ENCODE measurements around the gene AZIN2.
"Not testable (repeated sequence)": the region's sequence is repeated elsewhere in the genome, so short reads cannot be mapped to it uniquely, and the experiment has no call there.

Gene AZIN2

GRCh38 chr1:33094971-33095604 is 14.1 kb downstream of the AZIN2 start:
- no peak for DNase-seq (ENCODE audit: low read depth in 2 of 2)

GRCh38 chr1:33096363-33097005 is 15.5 kb downstream of the AZIN2 start:
- DNase-seq (ENCODE audit: low read depth in 2 of 2) = no peak

DNA sequence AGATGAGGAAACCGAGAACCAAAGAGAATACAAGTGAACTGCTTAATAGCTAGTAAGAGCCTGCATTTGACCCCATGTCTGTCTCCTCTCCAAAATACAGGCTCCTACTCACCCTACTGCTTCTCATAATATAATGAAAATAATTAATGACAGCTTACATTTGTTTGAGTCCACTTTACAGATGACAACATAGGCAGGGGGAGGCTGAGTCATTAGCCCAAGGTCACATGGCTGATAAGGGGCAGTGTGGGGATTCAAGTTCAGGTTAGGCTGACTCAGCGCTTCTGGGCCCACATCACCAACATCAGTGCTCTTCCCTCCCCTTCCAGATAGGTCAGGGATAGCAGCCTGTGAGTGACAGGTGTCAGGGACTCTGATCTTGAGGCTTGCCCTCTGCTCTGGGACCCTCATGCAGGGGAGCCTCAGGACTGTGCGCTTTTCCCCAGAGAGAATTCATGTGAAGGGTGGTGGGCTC is 16.2 kb downstream of the AZIN2 start:
- no peak for DNase-seq (ENCODE audit: low read depth in 2 of 2)

DNA sequence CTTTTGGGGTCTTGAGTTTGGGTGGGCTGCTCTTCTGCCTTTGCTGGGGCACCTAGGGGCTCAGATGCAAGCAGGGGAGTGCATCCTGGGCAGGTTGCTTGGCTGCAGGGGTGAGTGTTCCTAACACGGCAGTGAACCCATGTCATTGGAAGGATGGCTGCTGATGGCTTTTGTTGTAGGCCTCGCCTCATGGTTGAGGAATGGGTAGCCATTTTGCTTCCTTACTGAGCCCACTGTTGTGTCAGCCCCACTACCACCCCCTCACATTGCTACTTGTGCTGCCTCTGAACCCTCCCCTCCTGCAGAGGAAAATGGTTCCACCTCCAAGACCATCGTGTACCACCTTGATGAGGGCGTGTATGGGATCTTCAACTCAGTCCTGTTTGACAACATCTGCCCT is 16.8 kb downstream of the AZIN2 start:
- no peak for DNase-seq (ENCODE audit: low read depth in 2 of 2)

DNA sequence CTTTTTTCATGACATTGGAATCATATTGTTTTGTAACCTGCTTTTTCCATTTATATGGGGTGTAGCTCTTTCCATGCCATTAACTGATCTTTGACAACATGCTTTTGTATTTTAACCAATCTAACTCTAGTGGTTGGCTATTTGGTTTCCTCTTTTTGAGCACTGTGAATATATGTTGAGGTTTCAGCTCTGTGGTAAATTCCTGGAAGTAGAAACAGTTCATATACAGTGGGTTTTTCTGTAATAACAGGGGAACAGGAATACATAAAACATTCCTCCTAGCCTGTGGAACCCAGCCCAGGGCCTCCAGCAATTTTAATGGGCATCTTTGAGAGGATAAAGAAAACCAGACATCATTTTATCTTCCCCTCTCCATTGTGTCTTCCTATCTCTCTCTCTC is 17.4 kb downstream of the AZIN2 start:
- no peak for DNase-seq (ENCODE audit: low read depth in 2 of 2)

- DNase-seq (ENCODE audit: low read depth in 2 of 2) = peak; percentile 29 to 41
Observed at GRCh38 chr1:33099290-33100118, 18.6 kb downstream of the AZIN2 start.

- DNase-seq (ENCODE audit: low read depth in 2 of 2) = not testable (repeated sequence)
Observed at GRCh38 chr1:33100119-33100415, 19.1 kb downstream of the AZIN2 start.

DNA sequence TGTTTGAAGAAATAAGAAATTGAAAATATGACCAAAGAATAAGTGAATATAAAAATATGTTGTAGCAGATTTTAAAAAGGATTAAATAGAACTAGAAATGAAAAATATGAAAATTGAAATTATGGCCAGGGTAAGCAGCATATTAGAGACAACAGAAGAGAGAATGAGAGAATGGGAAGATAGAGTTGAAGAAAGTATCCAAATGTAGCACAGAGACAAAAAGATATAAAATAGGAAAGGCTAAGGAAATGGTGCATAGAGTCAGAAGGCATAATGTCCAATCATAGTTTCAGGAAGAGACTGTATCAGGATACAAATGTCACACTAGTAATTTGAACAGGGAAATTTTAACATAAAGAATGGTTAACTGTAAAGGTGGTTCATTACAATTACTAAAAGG is 29.5 kb downstream of the AZIN2 start:
- DNase-seq (ENCODE audit: low read depth in 2 of 2) = no peak

DNA sequence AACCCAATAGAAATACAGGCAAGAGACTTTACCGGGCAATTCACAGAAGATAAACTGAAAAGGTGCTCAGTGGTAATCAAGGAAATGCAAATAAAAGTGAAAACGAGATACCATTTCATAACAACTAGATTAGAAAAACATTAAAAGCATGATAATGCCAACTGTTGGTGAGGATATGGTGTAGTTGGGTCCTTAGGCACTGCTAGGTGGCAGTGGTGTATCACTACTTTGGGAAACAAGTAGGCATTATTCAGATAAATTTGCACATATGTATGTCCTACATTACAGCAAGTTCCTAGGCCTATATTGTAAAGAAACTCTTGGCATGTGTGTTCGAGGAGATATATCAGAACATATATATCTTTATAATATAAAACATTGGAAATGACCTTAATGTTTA is 31.0 kb downstream of the AZIN2 start:
- DNase-seq (ENCODE audit: low read depth in 2 of 2) = no peak

GRCh38 chr1:33117440-33118085 is 36.6 kb downstream of the AZIN2 start:
- DNase-seq (ENCODE audit: low read depth in 2 of 2) = no peak

GRCh38 chr1:33118274-33118673 is 37.3 kb downstream of the AZIN2 start:
- DNase-seq (ENCODE audit: low read depth in 2 of 2) = no peak

GRCh38 chr1:33119050-33119449 is 38.1 kb downstream of the AZIN2 start:
- DNase-seq (ENCODE audit: low read depth in 2 of 2) = no peak

DNA sequence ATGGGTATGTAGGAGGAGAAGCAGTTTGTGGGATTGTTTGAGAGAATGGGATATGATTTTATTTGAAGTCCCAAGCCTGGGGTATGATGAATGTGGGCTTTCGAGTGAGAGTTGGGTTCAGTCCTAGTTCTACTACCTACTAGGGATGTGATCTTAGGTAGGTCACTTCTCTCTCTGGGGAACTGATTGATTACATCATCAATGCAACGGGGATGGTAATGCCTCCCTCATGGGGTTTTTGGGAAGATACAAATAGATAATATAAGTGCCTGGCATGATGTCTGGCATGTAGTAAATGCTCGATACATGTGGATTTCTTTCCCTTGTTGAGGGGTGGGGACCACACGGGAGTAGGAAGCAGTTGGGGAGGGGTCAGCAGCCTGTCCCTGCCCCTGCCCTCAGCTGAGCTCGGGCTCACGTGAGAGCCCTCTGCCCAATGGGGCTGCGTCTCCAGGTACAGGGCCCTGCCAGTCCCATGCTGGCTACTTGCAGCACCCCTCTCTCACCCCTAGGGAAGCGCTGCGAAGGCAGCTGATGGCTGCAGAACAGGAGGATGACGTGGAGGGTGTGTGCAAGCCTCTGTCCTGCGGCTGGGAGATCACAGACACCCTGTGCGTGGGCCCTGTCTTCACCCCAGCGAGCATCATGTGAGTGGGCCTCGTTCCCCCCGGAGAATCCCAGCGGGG is 38.7 kb downstream of the AZIN2 start:
- no peak for DNase-seq (ENCODE audit: low read depth in 2 of 2)

- no peak for DNase-seq (ENCODE audit: low read depth in 2 of 2)
Observed at GRCh38 chr1:33120436-33121231, 39.7 kb downstream of the AZIN2 start.

GRCh38 chr1:33121728-33122127 is 40.8 kb downstream of the AZIN2 start:
- DNase-seq (ENCODE audit: low read depth in 2 of 2) = no peak

- no peak for DNase-seq (ENCODE audit: low read depth in 2 of 2)
Observed at GRCh38 chr1:33122483-33123178, 41.7 kb downstream of the AZIN2 start.

DNA sequence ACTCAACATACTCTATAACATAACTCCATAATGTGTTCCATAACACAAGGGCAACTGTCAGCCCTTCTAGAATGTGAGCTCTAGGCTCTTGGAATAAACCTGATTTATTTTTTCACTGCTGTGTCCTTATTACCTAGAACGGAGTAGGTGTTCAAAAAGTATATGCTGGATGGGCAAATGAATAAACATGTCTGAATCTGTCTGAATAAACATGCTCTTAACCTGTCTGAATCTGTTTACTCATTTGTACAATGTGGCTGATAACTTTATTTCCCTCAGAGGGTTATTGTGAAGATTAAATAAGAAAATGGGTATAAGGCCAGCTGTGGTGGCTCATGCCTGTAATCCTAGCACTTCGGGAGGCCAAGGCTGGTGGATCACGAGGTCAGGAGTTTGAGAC is 42.3 kb downstream of the AZIN2 start:
- no peak for DNase-seq (ENCODE audit: low read depth in 2 of 2)

DNA sequence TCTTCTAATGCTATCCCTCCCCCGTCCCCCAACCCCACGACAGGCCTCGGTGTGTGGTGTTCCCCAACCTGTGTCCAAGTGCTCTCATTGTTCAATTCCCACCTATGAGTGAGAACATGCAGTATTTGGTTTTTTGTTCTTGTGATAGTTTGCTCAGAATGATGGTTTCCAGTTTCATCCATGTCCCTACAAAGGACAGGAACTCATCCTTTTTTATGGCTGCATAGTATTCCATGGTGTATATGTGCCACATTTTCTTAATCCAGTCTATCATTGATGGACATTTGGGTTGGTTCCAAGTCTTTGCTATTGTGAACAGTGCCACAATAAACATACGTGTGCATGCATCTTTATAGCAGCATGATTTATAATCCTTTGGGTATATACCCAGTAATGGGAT is 43.7 kb downstream of the AZIN2 start:
- not testable (repeated sequence) for DNase-seq (ENCODE audit: low read depth in 2 of 2)

DNA sequence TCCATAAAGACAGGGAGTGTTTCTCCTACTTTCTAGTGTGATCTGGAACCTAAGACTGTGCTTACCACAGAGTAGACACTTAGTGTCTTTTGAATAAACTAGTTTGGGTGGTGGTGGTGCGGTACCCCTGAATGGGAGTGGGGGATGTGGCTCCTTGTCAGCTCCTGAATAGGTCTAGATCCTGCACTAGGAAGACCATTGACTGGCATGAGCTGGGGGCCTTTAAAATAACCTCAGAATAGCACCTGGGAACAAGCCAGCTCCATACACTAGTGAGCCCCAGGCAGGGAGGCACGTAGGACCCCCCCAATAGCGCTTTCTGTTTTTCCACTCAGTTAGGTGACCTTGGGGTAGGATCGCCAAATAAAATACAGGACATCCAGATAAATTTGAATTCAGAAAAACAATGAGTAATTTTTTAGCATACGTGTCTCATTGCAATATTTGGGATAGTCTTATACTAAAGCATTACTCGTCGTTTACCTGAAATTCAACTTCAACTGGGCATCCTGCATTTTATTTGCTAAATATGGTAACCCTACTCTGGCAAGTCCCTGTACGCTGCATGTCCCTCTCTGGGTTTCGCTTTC is 45.6 kb downstream of the AZIN2 start:
- no peak for DNase-seq (ENCODE audit: low read depth in 2 of 2)
